ENCODE results near the gene PLA2G3. TPM values are rescaled to one million over a fixed set of nuclear protein-coding genes. Genes with fewer than 3 reads are reported as not detected.

The PLA2G3 gene
- total RNA-seq, 1 donor from 2014 or later: not detected

DNA sequence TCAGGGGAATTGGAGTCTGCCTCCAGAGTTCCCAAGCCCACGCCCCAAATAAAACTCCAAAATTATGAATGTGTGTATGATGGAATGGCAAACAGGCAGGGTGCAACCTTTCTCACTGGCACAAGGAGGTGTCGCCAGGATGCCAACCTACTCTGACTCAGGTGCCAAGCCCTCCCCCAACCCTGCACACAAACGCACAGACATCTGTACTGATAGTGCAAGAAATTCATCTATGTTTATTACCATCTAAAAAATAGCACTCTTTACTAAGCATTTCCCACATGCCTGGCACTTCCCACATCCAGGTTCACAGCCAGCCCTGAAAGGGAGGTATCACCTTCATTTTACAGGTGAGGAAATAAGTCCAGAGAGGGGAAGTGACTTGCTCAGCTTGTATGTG lies 1.2 kb downstream of the PLA2G3 start:
- H3K36me3 ChIP-seq: no peaks in the 10 kb centered on the region
- H3K4me3 ChIP-seq: no peak overlapping the region
- H3K4me1 ChIP-seq: peaks cover 9% of the 10 kb centered on the region
- DNase-seq: no peak
- no peaks in the 10 kb centered on the region for H3K9me3 ChIP-seq (replicated peaks)
- TF ChIP-seq, protein P1, sequence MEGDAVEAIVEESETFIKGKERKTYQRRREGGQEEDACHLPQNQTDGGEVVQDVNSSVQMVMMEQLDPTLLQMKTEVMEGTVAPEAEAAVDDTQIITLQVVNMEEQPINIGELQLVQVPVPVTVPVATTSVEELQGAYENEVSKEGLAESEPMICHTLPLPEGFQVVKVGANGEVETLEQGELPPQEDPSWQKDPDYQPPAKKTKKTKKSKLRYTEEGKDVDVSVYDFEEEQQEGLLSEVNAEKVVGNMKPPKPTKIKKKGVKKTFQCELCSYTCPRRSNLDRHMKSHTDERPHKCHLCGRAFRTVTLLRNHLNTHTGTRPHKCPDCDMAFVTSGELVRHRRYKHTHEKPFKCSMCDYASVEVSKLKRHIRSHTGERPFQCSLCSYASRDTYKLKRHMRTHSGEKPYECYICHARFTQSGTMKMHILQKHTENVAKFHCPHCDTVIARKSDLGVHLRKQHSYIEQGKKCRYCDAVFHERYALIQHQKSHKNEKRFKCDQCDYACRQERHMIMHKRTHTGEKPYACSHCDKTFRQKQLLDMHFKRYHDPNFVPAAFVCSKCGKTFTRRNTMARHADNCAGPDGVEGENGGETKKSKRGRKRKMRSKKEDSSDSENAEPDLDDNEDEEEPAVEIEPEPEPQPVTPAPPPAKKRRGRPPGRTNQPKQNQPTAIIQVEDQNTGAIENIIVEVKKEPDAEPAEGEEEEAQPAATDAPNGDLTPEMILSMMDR (IDR thresholded peaks at IDR 0.05; ENCODE audit: borderline replicate concordance): no peak
- peaks cover 26% of the 10 kb centered on the region for H3K27me3 ChIP-seq (ENCODE audit: low read depth)
- no peak overlapping the region for H3K27ac ChIP-seq (replicated peaks)
- intact Hi-C loops (cut with micrococcal nuclease): no loop called here

DNA sequence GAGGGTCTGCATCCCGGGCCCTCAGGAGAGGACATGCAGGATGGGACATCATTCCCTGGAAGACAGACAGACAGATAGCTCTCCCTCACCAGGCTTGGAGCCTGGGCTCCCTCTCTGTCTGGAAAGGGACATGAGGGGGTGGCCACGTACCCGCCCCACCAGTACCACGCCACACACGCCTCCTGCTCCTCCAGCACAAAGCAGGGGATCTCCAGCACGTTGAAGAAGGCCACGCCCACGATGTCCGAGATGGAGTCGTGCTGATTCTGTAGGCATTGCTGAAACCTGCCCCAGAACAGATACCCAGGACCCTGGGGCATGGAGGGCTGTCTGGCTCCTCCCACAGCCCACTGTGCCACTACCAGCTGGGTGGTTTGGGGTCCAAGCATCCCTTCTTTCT lies 2.2 kb downstream of the PLA2G3 start:
- intact Hi-C loops (cut with micrococcal nuclease): no loop called here
- TF ChIP-seq, protein P1 (IDR thresholded peaks at IDR 0.05; ENCODE audit: borderline replicate concordance): no peak
- Histone ChIP-seq H3K36me3 (no peaks in the 10 kb centered on the region), H3K27ac (replicated peaks) (no peak overlapping the region), H3K4me1 (peaks cover 6% of the 10 kb centered on the region), H3K27me3 (ENCODE audit: low read depth) (peaks cover 26% of the 10 kb centered on the region), H3K4me3 (no peak overlapping the region), H3K9me3 (replicated peaks) (no peaks in the 10 kb centered on the region)
- no peak for DNase-seq

DNA sequence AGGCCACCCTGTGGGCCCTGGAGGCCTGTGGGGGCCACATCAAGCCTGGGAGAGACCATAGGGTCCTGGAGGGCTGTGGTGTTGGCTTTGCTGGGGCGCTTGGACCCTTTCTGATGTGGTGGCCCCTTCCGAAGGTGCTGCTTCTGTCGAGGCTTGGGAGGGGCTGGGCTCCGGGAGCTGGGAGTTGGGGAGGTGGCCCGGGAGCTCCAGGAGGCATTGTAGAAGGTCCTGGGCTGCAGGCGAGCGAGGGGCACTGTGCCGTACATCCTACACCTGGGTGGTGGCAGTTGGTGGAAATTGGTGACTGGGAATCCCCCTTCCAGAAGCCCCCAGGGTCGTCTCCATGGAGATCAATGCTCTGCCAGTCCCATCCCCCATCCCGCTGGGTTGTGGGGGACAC lies 2.6 kb downstream of the PLA2G3 start:
- TF ChIP-seq, protein P1 (IDR thresholded peaks at IDR 0.05; ENCODE audit: borderline replicate concordance): no peak
- no peak for DNase-seq

DNA sequence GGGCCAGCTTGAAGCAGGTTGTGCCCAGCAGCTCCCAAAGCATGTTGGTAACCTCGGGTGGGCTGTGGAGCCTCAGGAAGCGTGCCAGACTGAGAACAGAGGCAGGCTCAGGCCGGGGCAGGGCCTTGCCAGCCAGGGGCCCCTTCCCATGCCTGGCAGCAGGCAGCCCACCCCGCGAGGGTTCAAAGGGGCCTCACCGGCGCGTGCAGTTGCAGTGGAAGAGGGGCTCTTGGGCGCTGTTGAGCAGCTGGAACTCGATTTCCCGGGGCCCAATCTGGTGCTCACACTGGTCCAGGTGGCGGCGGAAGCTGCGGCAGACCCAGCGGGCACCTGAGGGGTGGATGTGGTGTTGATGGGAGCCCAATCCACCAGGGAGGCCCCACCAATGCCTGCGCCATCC lies 3.6 kb downstream of the PLA2G3 start:
- TF ChIP-seq, protein P1 (IDR thresholded peaks at IDR 0.05; ENCODE audit: borderline replicate concordance): no peak
- Histone ChIP-seq H3K36me3 (no peaks in the 10 kb centered on the region), H3K27me3 (ENCODE audit: low read depth) (peaks cover 26% of the 10 kb centered on the region), H3K9me3 (replicated peaks) (no peaks in the 10 kb centered on the region), H3K4me3 (no peak overlapping the region), H3K4me1 (no peaks in the 10 kb centered on the region), H3K27ac (replicated peaks) (no peak overlapping the region)
- intact Hi-C loops (cut with micrococcal nuclease): no loop called here
- no peak for DNase-seq

More for the DNA sequence above, 2.6 kb downstream of the PLA2G3 start:
- Histone ChIP-seq H3K9me3 (replicated peaks) (no peaks in the 10 kb centered on the region), H3K36me3 (no peaks in the 10 kb centered on the region), H3K4me3 (no peak overlapping the region), H3K27ac (replicated peaks) (no peak overlapping the region), H3K4me1 (peaks cover 2% of the 10 kb centered on the region), H3K27me3 (ENCODE audit: low read depth) (peaks cover 26% of the 10 kb centered on the region)
- intact Hi-C loops (cut with micrococcal nuclease): no loop called here

DNA sequence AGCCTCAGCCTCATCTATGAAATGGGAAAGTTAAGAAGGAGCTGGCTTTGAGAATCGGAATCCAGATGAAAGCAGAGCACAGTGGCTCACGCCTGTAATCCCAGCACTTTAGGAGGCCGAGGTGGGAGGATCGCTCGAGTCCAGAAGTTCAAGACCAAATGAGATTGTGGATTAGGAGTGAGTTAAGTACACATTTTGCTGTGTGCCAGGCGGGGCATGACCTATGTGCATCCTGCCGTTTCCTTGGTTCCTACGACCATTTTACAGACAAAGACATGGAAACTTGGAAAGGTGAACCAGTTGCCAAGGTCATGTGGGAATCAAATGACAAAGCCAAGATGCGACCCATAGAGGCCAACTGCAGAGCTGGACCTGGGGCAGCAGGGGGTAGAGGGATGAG lies 4.2 kb downstream of the PLA2G3 start:
- no peak for DNase-seq
- no peak overlapping the region for H3K4me3 ChIP-seq

More for the DNA sequence above, 4.2 kb downstream of the PLA2G3 start:
- intact Hi-C loops (cut with micrococcal nuclease): no loop called here
- Histone ChIP-seq H3K9me3 (replicated peaks) (no peaks in the 10 kb centered on the region), H3K27me3 (ENCODE audit: low read depth) (peaks cover 26% of the 10 kb centered on the region), H3K27ac (replicated peaks) (no peak overlapping the region), H3K36me3 (no peaks in the 10 kb centered on the region), H3K4me1 (peaks cover 2% of the 10 kb centered on the region)
- TF ChIP-seq, protein P1 (IDR thresholded peaks at IDR 0.05; ENCODE audit: borderline replicate concordance): no peak
